GM18505 (cell line): ENCODE results near the gene TRAF3.

Source experiments
- ATAC-seq: cut with Tn5 transposase; IDR thresholded peaks from one replicate; pipeline ENCODE4 v1.9.1; 2021; ENCODE audit not compliant: unreplicated experiment
- POLR2A ChIP-seq: IDR thresholded peaks from 4 replicates; pipeline ENCODE4 v1.6.1; 2011; ENCODE audit warnings: borderline replicate concordance; ENCODE audit not compliant: insufficient read depth, insufficient read length; ENCODE audit errors: extremely low read depth

TRAF3 gene

DNA sequence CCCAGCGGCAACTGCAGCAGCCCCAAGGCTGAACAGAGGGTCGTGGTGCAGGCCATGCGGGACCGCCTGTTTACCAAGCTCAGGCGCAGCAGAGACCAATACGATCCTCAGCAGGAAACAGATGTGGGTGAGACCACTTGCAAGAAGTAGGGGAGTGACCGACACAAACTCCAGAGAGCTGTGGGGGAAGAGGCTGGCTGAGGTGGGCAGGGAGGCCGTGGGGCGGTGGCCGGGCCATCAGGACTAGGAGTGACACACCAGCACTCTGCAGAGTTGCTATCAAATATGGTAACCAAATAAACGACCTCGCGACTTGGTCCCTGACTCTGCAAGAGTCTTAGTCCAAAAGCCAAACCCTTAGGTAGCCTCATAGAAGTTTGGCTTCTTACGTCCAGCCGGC is 175.9 kb downstream of the TRAF3 start:
- no peak for TF ChIP-seq POLR2A
- no peak for ATAC-seq

GRCh38 chr14:102954081-102954789 is 177.0 kb downstream of the TRAF3 start:
- no peak for ATAC-seq
- TF ChIP-seq POLR2A, result no peak

- no peak for TF ChIP-seq POLR2A
- ATAC-seq, result no peak
These were observed 178.6 kb downstream of the TRAF3 start for GRCh38 chr14:102955636-102956408.

GRCh38 chr14:102957222-102957621 is 180.0 kb downstream of the TRAF3 start:
- TF ChIP-seq POLR2A, result no peak
- ATAC-seq, result no peak

GRCh38 chr14:102958461-102958860 is 181.2 kb downstream of the TRAF3 start:
- TF ChIP-seq POLR2A, result no peak
- ATAC-seq, result no peak
